ENCODE measurements around the gene FAM120A.

The FAM120A gene

GRCh38 chr9:93479726-93480125 lies 28.2 kb downstream of the FAM120A start:
- TF ChIP-seq CTCF (IDR thresholded peaks at IDR 0.05): no peak
- no peak overlapping the region for H3K4me3 ChIP-seq (ENCODE audit: low read depth, low read length)
- no peaks in the 10 kb centered on the region for H3K27me3 ChIP-seq (ENCODE audit: control insufficient read depth, insufficient read depth, low read length)
- H3K36me3 ChIP-seq (ENCODE audit: control insufficient read depth, insufficient read depth, low read length): no peaks in the 10 kb centered on the region
- no peak overlapping the region for H3K9ac ChIP-seq
- peaks cover 30% of the 10 kb centered on the region for H3K79me2 ChIP-seq
- no peaks in the 10 kb centered on the region for H3K9me3 ChIP-seq (ENCODE audit: control insufficient read depth, low read length)
- no peaks in the 10 kb centered on the region for H3K4me1 ChIP-seq
- H3K27ac ChIP-seq: no peak overlapping the region
- H3K4me2 ChIP-seq (ENCODE audit: low read length): no peak overlapping the region
- H2AFZ ChIP-seq: no peak overlapping the region

GRCh38 chr9:93480262-93480661 lies 28.8 kb downstream of the FAM120A start:
- no peaks in the 10 kb centered on the region for H3K4me1 ChIP-seq
- no peak overlapping the region for H3K4me3 ChIP-seq (ENCODE audit: low read depth, low read length)
- H3K4me2 ChIP-seq (ENCODE audit: low read length): no peak overlapping the region
- no peaks in the 10 kb centered on the region for H3K27me3 ChIP-seq (ENCODE audit: control insufficient read depth, insufficient read depth, low read length)
- no peaks in the 10 kb centered on the region for H3K9me3 ChIP-seq (ENCODE audit: control insufficient read depth, low read length)
- no peaks in the 10 kb centered on the region for H3K36me3 ChIP-seq (ENCODE audit: control insufficient read depth, insufficient read depth, low read length)
- H2AFZ ChIP-seq: no peak overlapping the region
- H3K79me2 ChIP-seq: peaks cover 31% of the 10 kb centered on the region
- TF ChIP-seq CTCF (IDR thresholded peaks at IDR 0.05): no peak
- no peak overlapping the region for H3K9ac ChIP-seq
- no peak overlapping the region for H3K27ac ChIP-seq

- Histone ChIP-seq H3K79me2 (peaks cover 37% of the 10 kb centered on the region), H3K36me3 (ENCODE audit: control insufficient read depth, insufficient read depth, low read length) (no peaks in the 10 kb centered on the region), H3K4me1 (no peaks in the 10 kb centered on the region), H3K4me2 (ENCODE audit: low read length) (no peak overlapping the region), H2AFZ (no peak overlapping the region), H3K27me3 (ENCODE audit: control insufficient read depth, insufficient read depth, low read length) (no peaks in the 10 kb centered on the region), H3K4me3 (ENCODE audit: low read depth, low read length) (no peak overlapping the region), H3K27ac (no peak overlapping the region), H3K9me3 (ENCODE audit: control insufficient read depth, low read length) (no peaks in the 10 kb centered on the region), H3K9ac (no peak overlapping the region)
- TF ChIP-seq CTCF (IDR thresholded peaks at IDR 0.05): no peak
Observed at GRCh38 chr9:93480728-93481324, 29.3 kb downstream of the FAM120A start.

- Histone ChIP-seq H3K27me3 (ENCODE audit: control insufficient read depth, insufficient read depth, low read length) (no peaks in the 10 kb centered on the region), H3K36me3 (ENCODE audit: control insufficient read depth, insufficient read depth, low read length) (no peaks in the 10 kb centered on the region), H3K9me3 (ENCODE audit: control insufficient read depth, low read length) (no peaks in the 10 kb centered on the region), H3K4me3 (ENCODE audit: low read depth, low read length) (no peak overlapping the region), H3K27ac (no peak overlapping the region), H3K79me2 (peaks cover 40% of the 10 kb centered on the region), H3K9ac (no peak overlapping the region), H3K4me2 (ENCODE audit: low read length) (no peak overlapping the region), H2AFZ (no peak overlapping the region), H3K4me1 (no peaks in the 10 kb centered on the region)
- no peak for TF ChIP-seq CTCF (IDR thresholded peaks at IDR 0.05)
Observed at GRCh38 chr9:93483497-93483896, 32.0 kb downstream of the FAM120A start.

- H3K4me1 ChIP-seq: no peaks in the 10 kb centered on the region
Observed at GRCh38 chr9:93486268-93486667, 34.8 kb downstream of the FAM120A start.

More at GRCh38 chr9:93486268-93486667, 34.8 kb downstream of the FAM120A start:
- no peaks in the 10 kb centered on the region for H3K27me3 ChIP-seq (ENCODE audit: control insufficient read depth, insufficient read depth, low read length)
- H3K4me3 ChIP-seq (ENCODE audit: low read depth, low read length): no peak overlapping the region
- H3K9ac ChIP-seq: no peak overlapping the region
- H3K27ac ChIP-seq: no peak overlapping the region
- no peak overlapping the region for H3K4me2 ChIP-seq (ENCODE audit: low read length)
- TF ChIP-seq CTCF (IDR thresholded peaks at IDR 0.05): no peak
- no peaks in the 10 kb centered on the region for H3K9me3 ChIP-seq (ENCODE audit: control insufficient read depth, low read length)
- H2AFZ ChIP-seq: no peak overlapping the region
- H3K79me2 ChIP-seq: peaks cover 30% of the 10 kb centered on the region
- no peaks in the 10 kb centered on the region for H3K36me3 ChIP-seq (ENCODE audit: control insufficient read depth, insufficient read depth, low read length)

All from parathyroid adenoma (tissue), 2 donors.